ENCODE data around the gene MEOX1.

The MEOX1 gene

DNA sequence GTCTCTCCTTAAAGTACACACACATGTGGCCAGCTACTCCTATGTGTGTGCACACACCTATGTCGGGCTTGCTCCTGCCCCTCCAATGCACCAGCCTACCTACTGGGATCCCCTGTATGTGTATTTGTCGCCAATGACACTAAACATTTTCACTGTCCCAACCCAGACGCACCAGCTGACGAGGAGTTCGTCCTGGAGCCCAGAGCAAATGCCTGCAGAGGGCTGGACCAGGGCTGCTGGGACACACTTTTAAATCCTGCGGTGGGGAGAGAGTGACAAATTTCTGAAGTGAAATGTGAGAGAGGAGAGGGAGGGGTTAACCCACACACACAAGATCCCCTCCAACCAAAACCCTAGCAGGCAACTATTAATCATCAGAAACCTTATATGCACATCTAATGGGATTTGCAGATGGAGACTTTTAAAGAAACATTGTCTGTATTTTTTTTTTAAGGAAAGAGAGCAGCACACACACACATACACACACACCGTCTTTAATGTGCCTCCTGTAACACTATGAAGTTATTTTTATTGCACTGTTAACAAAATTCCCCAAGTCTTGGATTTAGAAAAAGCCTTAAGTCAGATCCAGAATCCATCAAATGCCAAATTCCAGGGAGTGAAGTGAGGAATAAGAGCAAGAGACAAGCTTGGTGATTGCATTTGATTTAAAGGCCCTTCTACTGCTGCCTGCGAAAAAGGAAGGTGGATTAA, at the start of gene MEOX1:
Gene MEOX1, minus strand, starts transcription at position 224 of the 714 bp plus-strand sequence. CDS start 388 bp downstream, outside the sequence.
- no peak for DNase-seq (ENCODE audit: low read depth)
- H3K4me3 ChIP-seq (ENCODE audit: low read depth, low read length) = no peak within 1 kb of the TSS
- no peak for TF ChIP-seq MYC (IDR thresholded peaks at IDR 0.05; ENCODE audit: low read depth, low read length)
- no peak for TF ChIP-seq POLR2A (IDR thresholded peaks at IDR 0.05; ENCODE audit: extremely low read depth, insufficient read length)
- TF ChIP-seq, protein P1, sequence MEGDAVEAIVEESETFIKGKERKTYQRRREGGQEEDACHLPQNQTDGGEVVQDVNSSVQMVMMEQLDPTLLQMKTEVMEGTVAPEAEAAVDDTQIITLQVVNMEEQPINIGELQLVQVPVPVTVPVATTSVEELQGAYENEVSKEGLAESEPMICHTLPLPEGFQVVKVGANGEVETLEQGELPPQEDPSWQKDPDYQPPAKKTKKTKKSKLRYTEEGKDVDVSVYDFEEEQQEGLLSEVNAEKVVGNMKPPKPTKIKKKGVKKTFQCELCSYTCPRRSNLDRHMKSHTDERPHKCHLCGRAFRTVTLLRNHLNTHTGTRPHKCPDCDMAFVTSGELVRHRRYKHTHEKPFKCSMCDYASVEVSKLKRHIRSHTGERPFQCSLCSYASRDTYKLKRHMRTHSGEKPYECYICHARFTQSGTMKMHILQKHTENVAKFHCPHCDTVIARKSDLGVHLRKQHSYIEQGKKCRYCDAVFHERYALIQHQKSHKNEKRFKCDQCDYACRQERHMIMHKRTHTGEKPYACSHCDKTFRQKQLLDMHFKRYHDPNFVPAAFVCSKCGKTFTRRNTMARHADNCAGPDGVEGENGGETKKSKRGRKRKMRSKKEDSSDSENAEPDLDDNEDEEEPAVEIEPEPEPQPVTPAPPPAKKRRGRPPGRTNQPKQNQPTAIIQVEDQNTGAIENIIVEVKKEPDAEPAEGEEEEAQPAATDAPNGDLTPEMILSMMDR (IDR thresholded peaks at IDR 0.05; ENCODE audit: low read depth, low read length) = no peak
- TF ChIP-seq, protein P2, sequence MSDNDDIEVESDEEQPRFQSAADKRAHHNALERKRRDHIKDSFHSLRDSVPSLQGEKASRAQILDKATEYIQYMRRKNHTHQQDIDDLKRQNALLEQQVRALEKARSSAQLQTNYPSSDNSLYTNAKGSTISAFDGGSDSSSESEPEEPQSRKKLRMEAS (IDR thresholded peaks at IDR 0.05; ENCODE audit: low read depth, low read length) = no peak

DNA sequence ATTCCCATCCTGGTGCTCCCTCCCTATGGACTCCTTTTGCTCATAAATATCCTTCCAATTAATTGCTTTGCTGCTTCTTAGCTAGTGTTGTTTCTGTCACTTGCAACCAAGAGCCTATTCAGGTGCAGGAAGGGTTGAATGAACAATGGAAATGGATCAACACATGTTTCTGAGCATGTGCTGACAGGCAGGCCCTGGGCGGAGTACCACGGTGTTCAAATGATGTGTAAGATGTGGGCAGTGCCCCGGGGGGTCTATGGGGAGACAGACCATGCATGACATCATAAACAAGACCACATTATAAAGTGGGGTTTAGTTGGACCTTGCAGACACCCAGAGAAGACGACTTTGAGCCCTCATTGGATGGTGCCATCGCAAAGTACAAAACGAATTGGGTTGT, 48.4 kb upstream of the MEOX1 start:
- TF ChIP-seq POLR2A (IDR thresholded peaks at IDR 0.05; ENCODE audit: extremely low read depth, insufficient read length) = no peak
- TF ChIP-seq MYC (IDR thresholded peaks at IDR 0.05; ENCODE audit: low read depth, low read length) = no peak
- TF ChIP-seq, protein P1 (IDR thresholded peaks at IDR 0.05; ENCODE audit: low read depth, low read length) = no peak
- TF ChIP-seq, protein P2 (IDR thresholded peaks at IDR 0.05; ENCODE audit: low read depth, low read length) = no peak
- no peak overlapping the region for H3K4me3 ChIP-seq (ENCODE audit: low read depth, low read length)
- no peak for DNase-seq (ENCODE audit: low read depth)

DNA sequence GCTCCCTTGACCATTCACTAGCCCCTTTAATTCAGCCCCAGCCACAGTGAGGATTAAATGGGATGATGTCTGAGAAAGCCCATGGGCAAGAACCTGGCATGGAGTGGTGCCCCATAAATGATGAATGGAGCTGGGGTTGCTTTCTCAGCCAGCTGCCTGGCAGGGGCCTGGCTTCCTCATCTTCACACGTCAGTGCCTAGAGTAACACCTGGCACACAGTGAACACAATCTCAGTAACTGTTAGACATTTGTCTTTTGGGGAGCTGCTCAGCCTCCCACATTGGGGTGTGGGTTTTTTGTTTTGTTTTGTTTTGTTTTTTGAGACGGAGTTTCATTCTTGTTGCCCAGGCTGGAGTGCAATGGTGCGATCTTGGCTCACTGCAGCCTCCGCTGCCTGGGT, 47.5 kb upstream of the MEOX1 start:
- H3K4me3 ChIP-seq (ENCODE audit: low read depth, low read length) = no peak overlapping the region
- TF ChIP-seq MYC (IDR thresholded peaks at IDR 0.05; ENCODE audit: low read depth, low read length) (no peak), POLR2A (IDR thresholded peaks at IDR 0.05; ENCODE audit: extremely low read depth, insufficient read length) (no peak)
- no peak for DNase-seq (ENCODE audit: low read depth)

DNA sequence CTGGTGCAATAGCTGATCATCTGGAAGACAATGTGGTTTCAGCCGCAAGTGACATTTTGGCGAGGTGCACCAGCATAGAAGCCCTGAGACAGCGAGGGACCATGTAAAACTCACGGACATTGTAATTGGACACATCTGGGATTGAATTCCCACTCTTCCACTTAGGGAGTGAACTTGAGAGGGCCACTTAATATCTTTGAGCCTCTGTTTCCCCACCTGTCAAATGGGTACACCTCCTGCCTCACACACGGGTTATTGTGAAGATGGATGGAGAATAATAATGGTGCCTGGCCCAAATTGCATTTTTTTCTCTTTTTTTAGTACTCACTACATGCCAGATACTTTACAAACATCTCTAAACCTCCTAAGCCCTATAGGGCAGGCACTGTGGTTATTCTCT, 45.5 kb upstream of the MEOX1 start:
- no peak overlapping the region for H3K4me3 ChIP-seq (ENCODE audit: low read depth, low read length)
- no peak for TF ChIP-seq MYC (IDR thresholded peaks at IDR 0.05; ENCODE audit: low read depth, low read length)
- TF ChIP-seq, protein P2 (IDR thresholded peaks at IDR 0.05; ENCODE audit: low read depth, low read length) = no peak
- no peak for TF ChIP-seq POLR2A (IDR thresholded peaks at IDR 0.05; ENCODE audit: extremely low read depth, insufficient read length)
- TF ChIP-seq, protein P1 (IDR thresholded peaks at IDR 0.05; ENCODE audit: low read depth, low read length) = no peak
- DNase-seq (ENCODE audit: low read depth) = no peak

DNA sequence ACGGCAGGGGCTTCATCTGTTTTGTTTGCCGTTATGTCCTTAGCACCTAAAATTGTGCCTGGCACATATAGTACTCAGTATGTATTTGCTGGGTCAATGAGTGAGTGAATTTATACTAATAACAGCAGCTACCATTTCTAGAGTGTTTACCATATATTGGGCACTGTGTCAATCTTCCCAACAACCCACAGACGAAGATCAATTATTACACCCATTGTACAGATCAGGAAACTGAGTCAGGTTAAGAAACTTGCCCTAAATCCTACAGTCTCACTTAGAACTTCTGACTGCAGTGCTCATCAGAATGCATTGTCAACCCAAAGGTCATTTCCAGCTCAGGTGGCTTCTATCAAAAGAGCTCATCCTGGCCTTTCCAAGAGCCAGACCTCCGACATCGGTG, 44.5 kb upstream of the MEOX1 start:
- no peak overlapping the region for H3K4me3 ChIP-seq (ENCODE audit: low read depth, low read length)
- TF ChIP-seq, protein P1 (IDR thresholded peaks at IDR 0.05; ENCODE audit: low read depth, low read length) = no peak
- TF ChIP-seq, protein P2 (IDR thresholded peaks at IDR 0.05; ENCODE audit: low read depth, low read length) = no peak
- TF ChIP-seq POLR2A (IDR thresholded peaks at IDR 0.05; ENCODE audit: extremely low read depth, insufficient read length) (no peak), MYC (IDR thresholded peaks at IDR 0.05; ENCODE audit: low read depth, low read length) (no peak)
- no peak for DNase-seq (ENCODE audit: low read depth)

DNA sequence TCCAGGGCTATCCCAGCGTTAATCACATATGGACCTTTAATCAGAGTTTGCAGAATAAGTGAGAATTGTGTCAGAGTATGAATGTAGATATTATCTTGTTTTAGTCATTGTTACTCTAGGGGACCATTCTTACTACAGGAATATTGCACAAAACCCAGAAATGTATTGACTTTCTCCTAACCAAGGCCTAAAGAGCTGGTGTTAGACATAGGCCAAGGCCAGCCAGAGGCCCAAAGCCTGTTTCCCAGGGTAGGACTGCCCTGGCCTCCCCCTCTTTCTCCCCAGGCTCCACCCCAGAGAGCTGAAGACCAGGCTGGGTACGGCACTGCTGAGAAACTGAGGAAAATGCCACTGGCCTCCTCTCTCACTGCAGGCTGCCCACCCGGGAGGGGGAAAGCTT, 41.9 kb upstream of the MEOX1 start:
- TF ChIP-seq POLR2A (IDR thresholded peaks at IDR 0.05; ENCODE audit: extremely low read depth, insufficient read length) (no peak), MYC (IDR thresholded peaks at IDR 0.05; ENCODE audit: low read depth, low read length) (no peak)
- TF ChIP-seq, protein P2 (IDR thresholded peaks at IDR 0.05; ENCODE audit: low read depth, low read length) = no peak
- TF ChIP-seq, protein P1 (IDR thresholded peaks at IDR 0.05; ENCODE audit: low read depth, low read length) = no peak
- no peak overlapping the region for H3K4me3 ChIP-seq (ENCODE audit: low read depth, low read length)
- DNase-seq (ENCODE audit: low read depth) = no peak

All from NB4 (cell line).